Vagina (tissue), 2 donors: ENCODE data around the gene PEX11A.

Experiments
- CTCF ChIP-seq, 3 experiments: fragments of 450-650 bp in 2 of 3; fragments of 200-600 bp in 1 of 3; sonication (generic) in 1 of 3; IDR thresholded peaks; one replicate each; pipeline ENCODE4 v1.5.1; 2017 to 2019; ENCODE audit warnings: antibody characterized with exemption in 3 of 3, mild to moderate bottlenecking in 2 of 3, moderate library complexity in 2 of 3
- POLR2AphosphoS5 ChIP-seq, 2 donors: sonication (generic); formaldehyde crosslinking; IDR thresholded peaks; one replicate each; pipeline ENCODE4 v1.9.0; 2017; ENCODE audit warnings: antibody characterized with exemption in 2 of 2, mild to moderate bottlenecking in 2 of 2, low read depth in 1 of 2; ENCODE audit not compliant: insufficient read depth in 1 of 2

GRCh38 chr15:89640245-89640644 is 50.3 kb downstream of the PEX11A start:
- TF ChIP-seq CTCF (IDR thresholded peaks at IDR 0.05) (no peak), POLR2AphosphoS5 (IDR thresholded peaks at IDR 0.05; ENCODE audit: insufficient read depth in 1 of 2, low read depth in 1 of 2) (no peak)
